Measurements from ENCODE around the gene ECHDC1. TPM values are rescaled to one million over a fixed set of nuclear protein-coding genes. Genes with fewer than 3 reads are reported as not detected.

The ECHDC1 gene, protein sequence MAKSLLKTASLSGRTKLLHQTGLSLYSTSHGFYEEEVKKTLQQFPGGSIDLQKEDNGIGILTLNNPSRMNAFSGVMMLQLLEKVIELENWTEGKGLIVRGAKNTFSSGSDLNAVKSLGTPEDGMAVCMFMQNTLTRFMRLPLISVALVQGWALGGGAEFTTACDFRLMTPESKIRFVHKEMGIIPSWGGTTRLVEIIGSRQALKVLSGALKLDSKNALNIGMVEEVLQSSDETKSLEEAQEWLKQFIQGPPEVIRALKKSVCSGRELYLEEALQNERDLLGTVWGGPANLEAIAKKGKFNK
- 10 to 100 TPM; 29.6 to 98.7 (median 40.5) TPM for total RNA-seq
- 10 to 100 TPM; 25.0 to 77.4 (median 26.4) TPM for polyA plus RNA-seq
- long read RNA-seq, donor 1, transcript ECHDC1-210 (6 exons, 2,341 nt), result major isoform, 10 of 68 reads
- long read RNA-seq, donor 1, transcript ECHDC1-203 (5 exons, 1,354 nt), result major isoform, 10 of 68 reads
- long read RNA-seq, donor 1, partial matches to known transcripts, result 45 of 68 reads
- long read RNA-seq, donor 1, other reads (novel, unspliced or antisense), result 0 of 68 reads
- long read RNA-seq, donor 2, transcript ECHDC1-210 (6 exons, 2,341 nt), result minor isoform, 7 of 22 reads
- long read RNA-seq, donor 2, transcript ECHDC1-203 (5 exons, 1,354 nt), result major isoform, 11 of 22 reads
- long read RNA-seq, donor 2, partial matches to known transcripts, result 0 of 22 reads
- long read RNA-seq, donor 2, other reads (novel, unspliced or antisense), result 0 of 22 reads
- long read RNA-seq, donor 3, transcript ECHDC1-210 (6 exons, 2,341 nt), result major isoform, 10 of 23 reads
- long read RNA-seq, donor 3, transcript ECHDC1-203 (5 exons, 1,354 nt), result minor isoform, 6 of 23 reads
- long read RNA-seq, donor 3, partial matches to known transcripts, result 0 of 23 reads
- long read RNA-seq, donor 3, other reads (novel, unspliced or antisense), result 0 of 23 reads
- long read RNA-seq, donor 4, transcript ECHDC1-203 (5 exons, 1,354 nt), result minor isoform, 8 of 29 reads
- long read RNA-seq, donor 4, transcript ECHDC1-210 (6 exons, 2,341 nt), result major isoform, 12 of 29 reads
- long read RNA-seq, donor 4, partial matches to known transcripts, result 6 of 29 reads
- long read RNA-seq, donor 4, other reads (novel, unspliced or antisense), result 2 of 29 reads
- long read RNA-seq, donor 5, transcript ECHDC1-210 (6 exons, 2,341 nt), result major isoform, 33 of 64 reads
- long read RNA-seq, donor 5, transcript ECHDC1-203 (5 exons, 1,354 nt), result minor isoform, 13 of 64 reads
- long read RNA-seq, donor 5, partial matches to known transcripts, result 10 of 64 reads
- long read RNA-seq, donor 5, other reads (novel, unspliced or antisense), result 3 of 64 reads
- long read RNA-seq, donor 6, partial matches to known transcripts, result 3 of 15 reads
- long read RNA-seq, donor 6, other reads (novel, unspliced or antisense), result 2 of 15 reads
- long read RNA-seq, donor 7, partial matches to known transcripts, result 5 of 13 reads
- long read RNA-seq, donor 7, other reads (novel, unspliced or antisense), result 0 of 13 reads
- long read RNA-seq, donor 8, transcript ECHDC1-203 (5 exons, 1,354 nt), result minor isoform, 15 of 62 reads
- long read RNA-seq, donor 8, transcript ECHDC1-210 (6 exons, 2,341 nt), result major isoform, 17 of 62 reads
- long read RNA-seq, donor 8, partial matches to known transcripts, result 27 of 62 reads
- long read RNA-seq, donor 8, other reads (novel, unspliced or antisense), result 0 of 62 reads
- long read RNA-seq, donor 9, transcript ECHDC1-203 (5 exons, 1,354 nt), result major isoform, 6 of 18 reads
- long read RNA-seq, donor 9, transcript ECHDC1-210 (6 exons, 2,341 nt), result major isoform, 6 of 18 reads
- long read RNA-seq, donor 9, partial matches to known transcripts, result 0 of 18 reads
- long read RNA-seq, donor 9, other reads (novel, unspliced or antisense), result 0 of 18 reads
- long read RNA-seq, donor 10, transcript ECHDC1-203 (5 exons, 1,354 nt), result major isoform, 5 of 18 reads
- long read RNA-seq, donor 10, transcript ECHDC1-210 (6 exons, 2,341 nt), result major isoform, 5 of 18 reads
- long read RNA-seq, donor 10, partial matches to known transcripts, result 6 of 18 reads
- long read RNA-seq, donor 10, other reads (novel, unspliced or antisense), result 0 of 18 reads

DNA sequence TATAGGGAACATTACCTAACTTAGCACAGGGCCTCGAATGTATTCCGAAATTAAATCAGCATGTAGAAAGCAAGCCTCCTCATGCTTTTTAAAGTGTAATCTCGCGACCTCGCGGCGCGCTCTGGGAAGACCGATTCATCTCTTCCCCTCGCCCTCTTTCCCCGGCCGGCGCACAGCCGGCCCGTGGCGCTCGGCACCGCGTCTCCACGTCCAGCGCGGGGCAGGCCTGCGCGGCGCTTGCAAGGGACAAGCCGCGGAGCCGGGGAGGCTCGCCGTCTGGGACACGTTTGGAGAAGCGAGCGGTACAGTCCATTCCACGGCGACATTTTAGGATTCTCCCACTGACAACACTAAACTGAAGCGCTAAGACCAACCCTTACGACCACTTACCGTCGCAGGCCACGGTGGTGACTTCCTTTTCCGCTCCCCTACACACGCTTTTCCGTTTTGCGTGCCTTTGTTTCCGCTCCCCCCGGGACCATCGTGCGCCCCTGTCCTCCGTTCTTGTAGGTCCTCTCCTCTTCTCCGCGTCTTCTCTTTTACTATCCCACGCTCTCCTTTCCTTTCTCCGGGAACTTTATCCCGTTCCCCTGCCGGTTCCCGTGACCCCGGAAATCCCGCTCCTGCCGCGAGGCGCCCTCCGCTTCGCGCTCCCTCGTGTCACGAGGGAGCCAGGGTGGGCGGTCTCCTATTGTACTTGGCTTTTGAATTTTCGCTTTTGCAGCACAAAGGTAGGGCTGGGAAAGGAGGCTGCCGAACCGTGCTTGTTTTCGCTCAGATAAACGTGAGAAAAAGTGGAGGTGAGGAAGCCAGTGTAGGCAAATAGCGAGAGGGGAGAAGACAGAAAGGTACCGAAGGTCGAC is at the start of gene ECHDC1:
Gene ECHDC1, minus strand, starts transcription at position 664 of the 863 bp plus-strand sequence. CDS start 12,581 bp downstream, outside the sequence.
- H3K9me3 ChIP-seq (replicated peaks in 1 of 3), result no peaks in the 10 kb centered on the region
- H3K4me1 ChIP-seq (replicated peaks in 1 of 2), result peaks cover 15 to 31% of the 10 kb centered on the region in 2 donors
- no peaks in the 10 kb centered on the region for H3K27me3 ChIP-seq
- DNase-seq, result peak; percentile 53 to 76 (median 61)
- peak within 1 kb of the TSS in 4 of 5 donors; percentile 25 to 82 (median 74) for H3K27ac ChIP-seq
- TF ChIP-seq, protein P1, sequence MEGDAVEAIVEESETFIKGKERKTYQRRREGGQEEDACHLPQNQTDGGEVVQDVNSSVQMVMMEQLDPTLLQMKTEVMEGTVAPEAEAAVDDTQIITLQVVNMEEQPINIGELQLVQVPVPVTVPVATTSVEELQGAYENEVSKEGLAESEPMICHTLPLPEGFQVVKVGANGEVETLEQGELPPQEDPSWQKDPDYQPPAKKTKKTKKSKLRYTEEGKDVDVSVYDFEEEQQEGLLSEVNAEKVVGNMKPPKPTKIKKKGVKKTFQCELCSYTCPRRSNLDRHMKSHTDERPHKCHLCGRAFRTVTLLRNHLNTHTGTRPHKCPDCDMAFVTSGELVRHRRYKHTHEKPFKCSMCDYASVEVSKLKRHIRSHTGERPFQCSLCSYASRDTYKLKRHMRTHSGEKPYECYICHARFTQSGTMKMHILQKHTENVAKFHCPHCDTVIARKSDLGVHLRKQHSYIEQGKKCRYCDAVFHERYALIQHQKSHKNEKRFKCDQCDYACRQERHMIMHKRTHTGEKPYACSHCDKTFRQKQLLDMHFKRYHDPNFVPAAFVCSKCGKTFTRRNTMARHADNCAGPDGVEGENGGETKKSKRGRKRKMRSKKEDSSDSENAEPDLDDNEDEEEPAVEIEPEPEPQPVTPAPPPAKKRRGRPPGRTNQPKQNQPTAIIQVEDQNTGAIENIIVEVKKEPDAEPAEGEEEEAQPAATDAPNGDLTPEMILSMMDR (IDR thresholded peaks at IDR 0.05), result peak in 1 of 6 experiments; percentile 9
- peak in 1 of 2 donors; percentile 53 for TF ChIP-seq POLR2A (IDR thresholded peaks at IDR 0.05)
- H3K36me3 ChIP-seq (replicated peaks in 1 of 2), result no peaks in the 10 kb centered on the region
- H3K4me3 ChIP-seq, result peak within 1 kb of the TSS; percentile 17 to 96 (median 70)
- 0 to 1% (median 0%) methylated on average over 60 to 74 of the region's 75 CpGs for WGBS, 4 donors
- intact Hi-C loops (cut with DNase I), result no loop called here

- TF ChIP-seq, protein P1 (IDR thresholded peaks at IDR 0.05), result no peak
- no peak for TF ChIP-seq POLR2A (IDR thresholded peaks at IDR 0.05)
- H3K9me3 ChIP-seq (replicated peaks in 1 of 3), result no peaks in the 10 kb centered on the region
- WGBS, 4 donors, result 63 to 96% (median 89%) methylated on average over 1 of the region's 1 CpG
- DNase-seq, result no peak
- intact Hi-C loops (cut with DNase I), result no loop called here
- H3K36me3 ChIP-seq (replicated peaks in 1 of 2), result no peaks in the 10 kb centered on the region
- no peak overlapping the region for H3K27ac ChIP-seq
- H3K4me3 ChIP-seq, result no peak overlapping the region
- H3K4me1 ChIP-seq (replicated peaks in 1 of 2), result no peaks in the 10 kb centered on the region
- no peaks in the 10 kb centered on the region for H3K27me3 ChIP-seq
Observed at GRCh38 chr6:127392301-127392700, 48.9 kb upstream of the ECHDC1 start.
